GM18951 (cell line): Measurements from ENCODE around the gene TSPOAP1.

Experiments
- POLR2A ChIP-seq: IDR thresholded peaks from 4 replicates; pipeline ENCODE4 v1.6.1; 2011; ENCODE audit warnings: mild to moderate bottlenecking; ENCODE audit not compliant: insufficient read length, insufficient read depth; ENCODE audit errors: extremely low read depth
- in situ Hi-C: fragments of 300-500 bp; cut with MboI; formaldehyde crosslinking; loops from one replicate; pipeline ENCODE4 v1.12.0; 2022; ENCODE audit warnings: low sequenced_read_pairs, mixed read lengths, inconsistent platforms; ENCODE audit not compliant: unreplicated experiment

Gene TSPOAP1

GRCh38 chr17:58301504-58302150, 27.0 kb downstream of the TSPOAP1 start:
- in situ Hi-C loops: no loop called here
- TF ChIP-seq POLR2A: no peak

DNA sequence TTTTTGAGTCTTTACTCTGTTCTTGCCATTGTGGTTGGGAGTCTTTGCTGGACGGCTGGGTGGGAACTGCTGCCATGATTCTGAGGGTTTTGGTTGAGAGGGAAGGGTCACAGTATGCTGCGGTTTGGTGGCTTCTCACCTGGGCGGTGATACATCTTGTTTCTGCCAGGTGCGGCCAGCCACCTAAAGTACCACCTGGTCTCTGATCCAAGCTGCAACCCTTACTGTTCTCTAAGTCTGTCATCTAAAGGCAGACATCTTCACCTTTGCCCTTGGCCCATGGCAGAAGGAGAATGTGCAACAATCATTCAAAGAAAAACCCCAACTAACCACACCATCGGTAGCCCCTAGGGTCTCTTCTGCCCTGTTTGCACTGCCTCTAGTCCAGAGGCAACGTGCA, 28.3 kb downstream of the TSPOAP1 start:
- TF ChIP-seq POLR2A: no peak
- in situ Hi-C loops: no loop called here

DNA sequence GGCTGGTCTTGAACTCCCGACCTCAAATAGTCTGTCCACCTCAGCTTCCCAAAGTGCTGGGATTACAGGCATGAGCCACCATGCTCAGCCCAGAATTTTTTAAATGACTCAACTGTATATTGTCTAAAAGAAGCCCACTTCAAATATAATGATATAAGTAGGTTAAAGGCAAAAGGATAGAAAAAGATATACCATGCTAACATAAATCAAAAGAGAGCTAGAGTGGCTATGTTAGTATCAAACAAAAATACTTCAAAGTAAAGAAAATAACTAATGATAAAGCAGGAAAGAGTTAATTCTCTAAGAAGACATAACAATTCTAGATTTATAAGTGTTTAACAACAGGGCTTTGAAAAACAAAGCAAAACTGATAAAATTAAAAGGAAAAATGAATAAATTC, 34.6 kb downstream of the TSPOAP1 start:
- no peak for TF ChIP-seq POLR2A
- in situ Hi-C loops: no loop called here

- in situ Hi-C loops: no loop called here
- TF ChIP-seq POLR2A: no peak
These were observed 37.3 kb downstream of the TSPOAP1 start for GRCh38 chr17:58291246-58291645.

- in situ Hi-C loops: no loop called here
- TF ChIP-seq POLR2A: no peak
These were observed 38.7 kb downstream of the TSPOAP1 start for GRCh38 chr17:58289869-58290268.

- TF ChIP-seq POLR2A: no peak
- in situ Hi-C loops: no loop called here
These were observed 43.2 kb downstream of the TSPOAP1 start for GRCh38 chr17:58285422-58285810.

DNA sequence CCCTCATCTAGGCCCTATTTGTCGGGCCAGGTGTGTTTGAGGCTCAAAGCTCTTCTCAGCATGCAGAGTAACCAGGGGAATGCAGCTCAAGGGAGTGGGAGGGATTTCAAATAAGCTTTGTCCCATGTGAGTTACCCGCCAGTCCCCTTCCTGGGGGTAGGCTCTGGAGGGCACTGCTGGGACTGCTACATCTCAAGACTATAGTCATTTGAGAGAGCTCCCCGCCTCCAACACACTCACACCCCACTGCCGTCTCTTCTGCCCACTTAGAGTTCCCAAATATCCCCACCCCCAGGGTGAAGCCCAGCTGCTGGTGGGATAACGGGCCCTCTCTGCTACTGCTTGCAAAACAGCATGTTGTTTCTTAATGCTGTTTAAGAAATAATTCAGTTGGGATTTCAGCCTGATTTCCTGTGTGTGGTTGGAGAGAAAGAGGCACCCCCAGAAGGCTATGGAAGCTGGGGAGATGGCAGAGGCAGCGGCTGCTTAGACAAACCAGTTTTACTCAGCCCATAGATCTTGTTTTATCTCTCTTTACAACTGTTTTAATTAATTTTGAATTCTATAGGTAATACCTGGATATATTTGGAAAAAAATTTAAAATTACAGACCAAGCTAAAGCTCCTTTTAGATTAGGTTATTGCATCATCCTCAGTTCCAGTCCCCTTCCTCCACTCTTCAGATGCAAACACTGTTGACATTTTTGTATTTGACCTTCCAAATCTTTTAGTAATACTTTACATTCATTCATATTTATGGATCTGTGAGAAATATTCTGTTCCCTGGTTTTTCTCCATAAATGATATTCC, 43.8 kb downstream of the TSPOAP1 start:
- in situ Hi-C loops: no loop called here
- no peak for TF ChIP-seq POLR2A

GRCh38 chr17:58283674-58284612, 44.7 kb downstream of the TSPOAP1 start:
- in situ Hi-C loops: no loop called here
- TF ChIP-seq POLR2A: no peak

DNA sequence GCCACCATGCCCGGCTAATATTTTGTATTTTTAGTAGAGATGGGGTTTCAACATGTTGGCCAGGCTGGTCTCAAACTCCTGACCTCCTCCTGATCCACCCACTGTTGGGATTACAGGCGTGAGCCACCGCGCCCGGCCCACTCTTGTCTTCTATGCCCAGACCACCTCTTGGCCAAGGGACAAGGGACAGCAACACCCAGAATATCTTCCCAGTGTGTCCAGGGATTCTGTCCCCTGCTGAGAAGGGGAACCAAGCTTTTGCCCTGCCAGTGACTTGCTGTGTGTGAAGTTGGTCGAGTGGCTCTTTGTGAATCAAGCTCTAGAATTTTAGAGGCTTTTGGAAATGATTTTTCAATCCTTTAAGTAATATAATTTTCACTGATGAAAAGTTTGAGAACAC, 46.2 kb downstream of the TSPOAP1 start:
- in situ Hi-C loops: no loop called here
- no peak for TF ChIP-seq POLR2A

DNA sequence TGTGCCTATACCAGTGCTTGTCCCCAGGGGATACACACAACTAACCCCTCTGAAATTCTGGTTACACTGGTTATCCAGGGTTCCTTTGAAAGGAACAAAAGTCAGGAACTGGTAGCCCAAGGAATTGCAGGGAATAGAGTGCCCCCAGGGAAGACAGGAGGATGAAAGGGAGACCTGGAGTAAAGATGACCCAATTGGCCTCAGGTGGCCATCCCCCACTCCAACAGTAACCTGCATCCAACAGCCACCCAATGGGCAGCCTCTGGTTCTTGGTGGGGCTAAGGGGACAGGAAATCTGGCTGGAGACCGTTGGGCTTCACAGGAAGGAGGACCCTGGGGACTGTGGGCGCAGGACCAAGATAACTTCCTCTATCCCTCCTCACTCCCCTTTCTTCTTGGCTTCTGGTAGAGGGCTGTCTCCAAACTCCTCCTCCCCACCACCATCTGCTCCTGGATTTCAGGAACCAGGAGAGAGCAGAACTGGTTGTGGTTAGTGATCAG, 47.0 kb downstream of the TSPOAP1 start:
- in situ Hi-C loops: no loop called here
- no peak for TF ChIP-seq POLR2A

GRCh38 chr17:58280480-58281217, 47.9 kb downstream of the TSPOAP1 start, which contains the start of gene MPO:
Gene MPO (minus strand): TSS chr17:58280935. CDS start chr17:58280758, 177 bp downstream.
- TF ChIP-seq POLR2A: no peak
- in situ Hi-C loops: no loop called here

- TF ChIP-seq POLR2A: no peak
- in situ Hi-C loops: no loop called here
These were observed 48.7 kb downstream of the TSPOAP1 start for GRCh38 chr17:58279736-58280479.
